NCI-H2227 (cell line): ENCODE measurements around the gene ADAMTS18.
"Not testable (repeated sequence)": the region's sequence is repeated elsewhere in the genome, so short reads cannot be mapped to it uniquely, and the experiment has no call there.

ENCODE experiments used
- DNase-seq: peaks from one replicate; lab custom pipeline; 2025; ENCODE audit not compliant: unreplicated experiment; lab: John Stamatoyannopoulos, UW

ADAMTS18 gene, protein sequence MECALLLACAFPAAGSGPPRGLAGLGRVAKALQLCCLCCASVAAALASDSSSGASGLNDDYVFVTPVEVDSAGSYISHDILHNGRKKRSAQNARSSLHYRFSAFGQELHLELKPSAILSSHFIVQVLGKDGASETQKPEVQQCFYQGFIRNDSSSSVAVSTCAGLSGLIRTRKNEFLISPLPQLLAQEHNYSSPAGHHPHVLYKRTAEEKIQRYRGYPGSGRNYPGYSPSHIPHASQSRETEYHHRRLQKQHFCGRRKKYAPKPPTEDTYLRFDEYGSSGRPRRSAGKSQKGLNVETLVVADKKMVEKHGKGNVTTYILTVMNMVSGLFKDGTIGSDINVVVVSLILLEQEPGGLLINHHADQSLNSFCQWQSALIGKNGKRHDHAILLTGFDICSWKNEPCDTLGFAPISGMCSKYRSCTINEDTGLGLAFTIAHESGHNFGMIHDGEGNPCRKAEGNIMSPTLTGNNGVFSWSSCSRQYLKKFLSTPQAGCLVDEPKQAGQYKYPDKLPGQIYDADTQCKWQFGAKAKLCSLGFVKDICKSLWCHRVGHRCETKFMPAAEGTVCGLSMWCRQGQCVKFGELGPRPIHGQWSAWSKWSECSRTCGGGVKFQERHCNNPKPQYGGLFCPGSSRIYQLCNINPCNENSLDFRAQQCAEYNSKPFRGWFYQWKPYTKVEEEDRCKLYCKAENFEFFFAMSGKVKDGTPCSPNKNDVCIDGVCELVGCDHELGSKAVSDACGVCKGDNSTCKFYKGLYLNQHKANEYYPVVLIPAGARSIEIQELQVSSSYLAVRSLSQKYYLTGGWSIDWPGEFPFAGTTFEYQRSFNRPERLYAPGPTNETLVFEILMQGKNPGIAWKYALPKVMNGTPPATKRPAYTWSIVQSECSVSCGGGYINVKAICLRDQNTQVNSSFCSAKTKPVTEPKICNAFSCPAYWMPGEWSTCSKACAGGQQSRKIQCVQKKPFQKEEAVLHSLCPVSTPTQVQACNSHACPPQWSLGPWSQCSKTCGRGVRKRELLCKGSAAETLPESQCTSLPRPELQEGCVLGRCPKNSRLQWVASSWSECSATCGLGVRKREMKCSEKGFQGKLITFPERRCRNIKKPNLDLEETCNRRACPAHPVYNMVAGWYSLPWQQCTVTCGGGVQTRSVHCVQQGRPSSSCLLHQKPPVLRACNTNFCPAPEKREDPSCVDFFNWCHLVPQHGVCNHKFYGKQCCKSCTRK (N-terminal part only)

DNA sequence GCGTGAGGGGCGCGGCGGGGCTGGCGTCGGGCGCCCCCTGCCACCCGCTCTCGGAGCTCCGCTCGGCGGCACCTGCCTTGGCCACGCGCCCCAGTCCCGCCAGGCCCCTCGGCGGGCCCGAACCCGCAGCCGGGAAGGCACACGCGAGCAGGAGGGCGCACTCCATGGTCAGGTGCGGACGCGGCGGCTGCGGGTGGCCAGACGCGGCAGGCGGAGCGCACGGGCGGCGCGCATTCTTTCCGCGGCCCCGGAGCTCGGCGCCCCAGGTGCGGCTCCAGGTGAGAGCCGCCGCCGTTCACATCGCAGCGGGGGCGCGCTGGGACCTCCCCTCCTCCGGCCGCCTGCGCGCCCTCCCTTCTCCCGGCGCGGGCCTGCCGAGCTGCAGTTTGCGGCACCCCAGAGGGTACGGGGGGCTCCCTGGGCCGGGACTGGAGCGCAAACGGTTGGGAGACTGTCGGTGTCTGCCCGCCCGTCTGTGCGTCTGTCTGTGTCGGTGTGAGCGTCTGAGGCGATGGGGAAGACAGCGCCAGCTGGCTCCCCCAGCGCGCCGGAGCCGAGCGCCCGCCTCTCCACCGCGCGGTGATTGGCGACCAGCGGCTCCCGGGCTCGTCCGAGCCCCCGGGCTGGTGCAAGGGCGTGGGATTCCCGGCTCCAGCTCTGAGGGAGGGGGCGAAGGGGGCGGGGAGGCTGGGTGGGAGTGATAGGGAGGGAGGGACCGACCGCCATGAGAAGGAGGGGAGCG, at the start of gene ADAMTS18:
Gene ADAMTS18 (minus strand): TSS at position 505 of the 742 bp plus-strand sequence. CDS start 339 bp downstream, at position 166.
- peak; percentile 13 for DNase-seq

DNA sequence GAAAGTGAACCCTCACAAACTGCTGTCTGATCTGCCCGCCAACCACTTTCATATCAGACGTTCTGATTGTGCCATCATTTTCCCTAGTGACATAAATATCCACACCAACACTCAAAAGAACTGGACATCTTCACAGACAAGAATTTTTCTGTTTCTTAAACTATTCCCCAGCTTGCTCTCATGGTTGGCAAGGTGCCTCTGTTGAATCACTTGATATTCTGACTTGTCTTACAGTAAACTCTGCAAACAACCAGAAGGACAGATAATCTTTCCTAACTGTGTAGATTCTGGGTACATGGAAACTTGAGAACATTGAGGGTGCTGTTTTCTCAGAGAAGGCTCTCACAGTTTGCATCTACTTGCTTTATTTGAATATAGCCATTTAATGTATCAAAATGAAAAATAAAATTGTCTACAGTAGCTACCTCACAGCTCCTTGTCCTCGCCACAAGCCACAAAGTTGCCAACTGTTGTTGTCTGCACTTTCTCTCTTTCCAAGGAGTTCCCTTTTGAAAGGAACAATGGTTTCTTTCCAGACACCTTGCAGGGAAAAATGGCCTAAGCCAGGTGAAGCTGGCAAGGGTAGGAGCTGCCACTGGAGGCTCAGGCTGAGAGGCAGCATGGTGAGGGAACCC, 46.0 kb upstream of the ADAMTS18 start:
- DNase-seq: no peak

DNA sequence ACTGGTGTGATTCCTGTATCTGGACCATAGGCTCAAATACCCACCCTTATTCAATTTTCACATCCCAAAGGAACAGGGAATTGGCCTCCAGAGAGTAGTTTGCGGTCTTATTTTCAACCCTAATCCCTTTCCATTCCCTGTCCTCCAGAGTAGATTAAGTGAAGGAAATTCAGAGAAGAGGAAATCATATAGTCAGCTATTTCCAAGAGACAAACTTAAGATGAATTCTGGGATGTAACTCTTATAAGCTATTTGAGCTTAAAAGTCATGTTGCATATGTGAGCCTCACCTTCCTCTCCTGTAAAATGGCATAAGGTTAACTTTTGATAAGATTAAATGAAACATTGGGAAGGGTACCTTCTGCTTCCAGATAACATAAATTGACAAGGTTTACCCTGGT, 37.4 kb upstream of the ADAMTS18 start:
- no peak for DNase-seq

DNA sequence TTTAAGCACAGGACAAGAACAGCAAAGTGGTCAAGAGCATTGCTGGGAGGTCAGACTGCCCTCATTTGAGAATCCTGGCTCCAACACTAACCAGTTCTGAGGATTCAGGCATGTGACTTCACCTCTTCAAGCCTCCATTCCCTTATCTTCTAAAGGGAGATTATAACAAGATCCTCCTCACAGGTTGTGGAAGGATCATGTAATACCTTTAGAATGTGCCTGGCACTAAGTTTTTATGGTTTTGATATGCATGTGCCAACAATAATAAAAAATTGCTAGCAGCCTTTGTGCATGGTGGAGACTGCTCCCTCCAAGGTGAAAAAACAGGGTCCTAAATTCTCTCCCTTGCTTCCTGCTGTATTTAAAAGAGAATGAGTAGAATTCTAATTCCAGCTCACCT, 36.0 kb upstream of the ADAMTS18 start:
- no peak for DNase-seq

DNA sequence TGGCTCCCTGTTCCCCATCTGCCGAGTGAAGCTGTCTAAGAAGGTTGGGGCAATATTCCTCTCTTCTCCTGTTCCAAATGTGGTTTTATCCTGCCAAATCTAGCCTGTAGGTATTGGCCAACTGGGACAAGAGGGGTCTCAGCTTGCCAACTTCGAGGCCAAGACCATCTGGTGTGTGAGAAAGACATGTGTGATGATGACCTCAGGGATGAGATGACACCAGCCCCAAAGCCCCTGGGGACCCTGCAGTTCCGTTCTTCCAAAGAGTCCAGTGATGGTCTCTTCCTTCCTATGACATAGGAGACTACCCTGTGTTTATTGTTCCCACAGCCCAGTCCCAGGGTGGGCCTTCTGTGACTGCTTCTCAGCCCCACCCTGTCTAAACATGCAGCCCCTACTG, 34.8 kb upstream of the ADAMTS18 start:
- DNase-seq: no peak

DNA sequence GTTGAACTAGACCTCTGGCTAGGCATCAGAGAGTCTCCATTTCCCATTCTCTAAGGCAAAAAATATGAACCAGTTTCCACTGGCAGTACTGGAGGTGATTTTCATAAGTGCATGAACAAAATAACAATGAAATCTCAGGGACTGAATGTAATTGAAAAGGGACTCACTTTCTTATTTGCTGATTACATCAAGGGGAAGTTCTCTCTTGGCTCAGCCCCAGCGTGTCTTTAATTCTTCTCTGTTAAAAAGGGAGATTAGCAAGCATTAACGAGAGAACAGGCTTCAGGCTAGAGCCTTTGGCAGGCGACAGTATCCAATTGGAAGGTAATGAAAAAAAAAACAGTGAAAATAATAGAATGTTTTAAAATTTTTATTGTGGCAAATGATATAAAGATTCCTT, 34.0 kb upstream of the ADAMTS18 start:
- no peak for DNase-seq

DNA sequence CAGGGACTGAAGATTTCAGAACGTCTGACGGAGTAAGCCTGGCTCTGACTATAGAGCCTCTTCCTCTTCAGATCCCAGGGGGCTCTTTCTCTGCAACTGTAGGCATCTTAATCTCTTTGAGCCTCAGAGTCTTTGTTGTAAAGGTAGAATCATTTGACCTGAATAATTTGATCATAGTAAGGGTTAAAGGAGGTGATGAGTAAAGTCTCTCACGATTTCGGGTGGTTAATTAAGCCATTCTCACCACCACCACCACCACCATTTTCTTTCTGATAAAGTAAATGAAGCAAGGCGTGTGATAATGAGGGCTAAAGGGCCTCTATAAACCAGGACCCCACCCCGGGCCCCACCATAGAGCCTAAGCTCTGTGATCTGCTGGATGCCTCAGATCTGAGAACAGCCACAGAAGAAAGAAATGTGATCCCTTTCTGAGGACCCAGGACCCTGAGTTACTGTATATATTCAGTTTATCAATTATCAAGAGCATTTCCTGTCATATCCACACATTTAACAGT, 33.0 kb upstream of the ADAMTS18 start:
- no peak for DNase-seq

DNA sequence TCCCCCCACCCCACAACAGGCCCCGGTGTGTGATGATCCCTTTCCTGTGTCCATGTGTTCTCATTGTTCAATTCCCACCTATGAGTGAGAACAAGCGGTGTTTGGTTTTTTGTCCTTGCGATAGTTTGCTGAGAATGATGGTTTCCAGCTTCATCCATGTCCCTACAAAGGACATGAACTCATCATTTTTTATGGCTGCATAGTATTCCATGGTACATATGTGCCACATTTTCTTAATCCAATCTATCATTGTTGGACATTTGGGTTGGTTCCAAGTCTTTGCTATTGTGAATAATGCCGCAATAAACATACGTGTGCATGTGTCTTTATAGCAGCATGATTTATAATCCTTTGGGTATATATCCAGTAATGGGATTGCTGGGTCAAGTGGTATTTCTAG, 28.8 kb upstream of the ADAMTS18 start:
- DNase-seq: not testable (repeated sequence)

DNA sequence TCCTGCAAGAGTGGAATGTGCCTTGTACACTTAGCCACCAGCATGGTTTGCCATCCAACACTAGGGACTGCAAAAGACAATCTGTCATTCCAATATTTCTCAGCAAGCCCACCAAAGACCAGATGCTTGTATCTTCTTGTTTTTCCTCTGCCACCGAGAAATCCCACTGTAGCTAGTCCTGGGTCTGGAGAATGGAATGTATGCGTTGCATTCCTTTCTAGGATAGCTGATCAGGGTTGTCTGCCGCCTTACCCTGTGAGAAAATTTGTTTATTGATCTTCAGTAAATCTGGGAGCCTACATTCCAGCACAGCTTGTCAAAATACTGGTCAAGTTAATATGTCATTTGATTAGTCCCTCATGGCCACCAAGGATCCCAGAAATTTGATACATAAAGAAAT, 28.1 kb upstream of the ADAMTS18 start:
- no peak for DNase-seq

DNA sequence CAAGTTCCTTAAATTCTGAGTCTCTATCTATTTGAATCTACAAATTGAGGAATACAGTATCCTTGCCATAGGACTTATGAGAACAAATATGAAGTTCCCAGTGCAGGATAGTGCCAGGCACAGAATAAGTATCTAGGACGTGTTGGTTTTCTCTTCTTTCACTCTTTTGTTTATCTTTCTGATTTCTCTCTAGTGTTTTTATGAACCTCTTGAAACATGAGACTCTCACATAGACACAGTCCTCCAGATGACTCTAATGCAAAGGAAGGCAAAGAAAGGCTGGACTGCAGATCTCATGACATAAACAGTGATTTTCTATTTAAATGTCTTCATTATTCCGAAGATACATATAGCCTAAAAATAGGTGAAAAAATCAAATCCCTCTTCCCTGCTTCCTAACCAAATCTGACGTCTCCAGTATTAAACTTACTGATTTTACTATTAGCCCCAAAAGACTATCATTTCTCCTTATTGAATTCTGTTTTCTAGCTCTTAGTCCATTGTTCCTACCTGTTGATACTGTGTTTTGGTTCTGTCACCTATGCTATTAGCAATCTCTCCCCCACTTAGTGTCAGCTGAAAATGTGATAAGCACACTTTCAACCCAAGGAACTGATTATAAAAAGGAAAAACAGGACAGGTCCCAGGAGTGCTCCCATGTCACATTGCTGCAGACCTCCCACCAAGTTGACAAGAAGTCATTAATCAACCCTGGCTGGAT, 24.9 kb upstream of the ADAMTS18 start:
- no peak for DNase-seq

DNA sequence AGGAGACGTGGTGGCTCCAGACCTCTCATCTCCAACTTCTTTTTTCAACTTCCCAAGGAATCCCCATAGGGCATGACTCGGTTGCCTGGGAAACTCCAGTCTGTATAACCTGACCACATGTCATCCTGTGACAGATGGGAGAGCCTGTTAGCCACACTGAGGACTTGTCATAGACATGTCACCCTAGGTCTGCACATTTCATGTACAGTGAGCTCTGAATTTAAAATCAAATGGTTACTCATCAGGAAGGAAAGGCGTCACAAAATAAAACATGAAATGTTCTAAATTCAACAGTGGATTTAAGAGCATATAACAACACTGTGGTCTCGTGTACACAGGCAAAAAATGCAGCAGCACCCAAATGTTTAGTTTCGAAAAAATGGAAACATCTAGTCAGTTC, 22.2 kb upstream of the ADAMTS18 start:
- DNase-seq: no peak

DNA sequence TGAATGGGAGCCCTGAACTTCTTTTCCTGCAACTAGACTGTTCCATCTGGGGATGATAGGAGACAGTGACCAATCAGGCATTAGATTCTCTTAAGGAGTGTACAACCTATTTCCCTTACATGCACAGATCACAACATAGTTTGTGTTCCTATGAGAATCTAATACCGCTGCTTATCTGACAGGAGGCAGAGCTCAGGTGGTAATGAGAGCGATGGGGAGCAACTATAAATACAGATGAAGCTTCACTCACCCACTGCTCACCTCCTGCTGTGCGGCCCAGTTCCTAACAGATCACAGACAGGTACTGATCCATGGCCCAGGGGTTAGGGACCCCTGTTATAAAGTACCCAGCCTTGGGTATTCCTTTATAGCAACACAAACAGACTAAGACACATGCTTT, 17.4 kb upstream of the ADAMTS18 start:
- DNase-seq: no peak

DNA sequence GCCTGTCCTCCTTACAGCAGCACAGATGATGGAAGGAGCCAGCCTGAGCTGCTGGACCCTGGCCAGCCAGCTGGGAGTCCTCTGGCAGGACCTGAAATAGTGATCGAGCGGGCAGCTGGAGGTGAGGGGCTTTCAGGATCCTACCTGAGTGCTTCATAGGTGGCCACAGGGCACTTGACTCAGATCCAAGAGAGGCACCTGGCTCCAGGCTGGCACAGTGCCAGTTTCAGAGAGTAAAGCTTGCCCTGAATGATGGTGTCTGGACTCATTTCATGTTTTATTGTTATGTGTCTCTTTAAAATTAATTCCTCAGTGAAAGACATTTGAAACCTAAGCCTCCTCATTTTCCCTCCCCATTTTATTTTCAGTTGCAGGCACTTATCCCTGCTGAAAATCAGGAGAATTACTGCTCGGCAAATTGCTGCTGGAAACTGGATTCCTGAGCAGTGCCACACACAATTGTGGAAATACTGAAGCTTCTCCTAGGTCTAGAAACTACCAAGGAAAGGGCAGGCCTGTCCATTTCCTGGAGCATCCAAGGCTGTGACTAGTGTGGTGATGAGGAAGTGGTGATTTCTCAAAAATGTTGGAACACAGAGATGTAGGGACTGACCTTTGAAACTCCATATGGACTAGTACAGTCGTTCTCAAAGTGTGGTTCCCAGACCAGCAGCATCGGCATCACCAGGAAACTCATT, 16.1 kb upstream of the ADAMTS18 start:
- DNase-seq: peak; percentile 76

DNA sequence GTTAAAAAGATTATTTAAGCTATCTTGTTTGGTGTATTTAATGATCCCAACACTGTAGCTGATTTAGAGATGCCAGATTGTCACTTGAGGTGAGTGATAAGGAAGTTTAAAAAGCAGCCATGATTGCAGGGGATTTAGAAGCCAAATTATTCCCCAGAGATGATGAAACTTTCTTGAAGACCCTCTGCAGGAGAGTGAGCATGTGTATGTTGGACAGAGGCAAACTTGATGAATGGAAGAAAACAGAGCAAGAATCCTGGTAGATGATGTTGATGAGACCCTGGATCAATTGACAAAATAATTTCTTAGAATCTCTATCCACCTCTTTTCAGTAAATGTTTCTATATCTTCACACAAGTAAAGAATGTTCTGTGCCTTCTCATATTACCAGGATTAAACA, 14.4 kb upstream of the ADAMTS18 start:
- DNase-seq: no peak

DNA sequence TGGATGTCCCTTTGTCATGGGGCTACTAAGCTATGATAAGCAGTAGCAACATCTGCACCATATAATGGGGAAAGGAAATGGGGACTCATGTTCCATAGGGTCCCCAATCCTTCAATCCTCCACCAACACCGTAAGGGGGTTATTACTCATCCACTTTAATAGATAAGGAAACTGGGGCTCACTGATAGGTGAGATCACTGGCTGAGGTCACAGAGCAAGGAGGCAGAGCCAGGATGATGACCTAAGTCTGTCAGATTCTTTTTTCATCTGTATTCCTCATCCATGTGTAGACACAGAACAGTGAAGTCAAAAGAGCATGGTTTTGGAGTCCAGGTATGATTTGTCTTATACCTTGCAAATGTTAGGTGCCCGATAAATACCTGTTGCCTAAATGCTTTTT, 10.5 kb upstream of the ADAMTS18 start:
- DNase-seq: no peak

DNA sequence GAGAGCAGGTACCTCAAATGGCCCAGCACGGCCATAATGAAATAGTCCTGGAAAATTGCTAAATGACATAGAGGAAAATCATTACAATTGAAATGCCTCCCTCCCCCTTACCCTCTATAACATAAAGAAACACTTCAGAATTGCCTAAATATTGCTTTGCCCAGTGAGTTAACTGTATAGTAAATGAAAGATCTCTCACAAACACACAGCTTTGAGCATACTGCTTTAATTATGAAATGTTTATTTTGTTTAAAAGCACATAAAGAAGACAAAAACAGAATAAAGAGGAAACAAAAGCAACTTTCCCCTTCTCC, 9.3 kb upstream of the ADAMTS18 start:
- DNase-seq: no peak

DNA sequence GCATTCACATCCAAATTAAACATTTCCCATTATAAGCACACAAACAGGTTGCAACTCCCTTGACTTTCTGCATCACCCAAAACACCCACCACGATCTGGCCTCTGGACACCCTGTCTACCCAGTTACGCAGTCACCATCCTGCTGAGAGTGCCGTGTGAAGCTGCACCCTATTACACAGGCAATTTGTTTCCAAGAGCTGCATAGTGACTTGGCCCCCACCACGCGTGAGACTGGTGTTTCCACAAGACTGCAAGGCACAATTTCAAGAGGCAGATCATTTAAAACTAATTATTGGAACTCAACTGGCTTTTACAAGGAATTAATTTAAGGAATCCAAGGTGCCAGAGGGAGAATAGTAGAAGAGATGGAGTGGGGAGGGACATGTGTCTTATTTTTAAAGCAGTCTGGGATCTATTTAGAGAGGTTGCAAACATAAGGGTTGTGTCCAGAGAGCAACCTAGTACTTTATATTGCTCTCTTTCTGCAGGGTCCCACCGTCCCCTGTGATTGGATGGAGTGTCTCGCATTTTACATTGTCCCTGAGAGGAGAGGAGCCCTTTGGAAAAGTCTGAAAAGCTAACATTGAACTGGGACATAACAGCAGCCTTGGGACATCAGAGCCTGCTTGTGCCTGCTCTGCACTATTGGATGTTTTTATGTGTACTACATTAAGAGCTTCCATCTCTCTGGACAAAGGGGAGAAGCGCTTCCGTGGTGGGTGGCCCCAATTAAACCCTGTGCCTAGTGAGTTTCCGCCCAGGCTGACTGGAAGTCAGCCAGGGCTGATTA, 8.7 kb upstream of the ADAMTS18 start:
- peak; percentile 48 for DNase-seq

DNA sequence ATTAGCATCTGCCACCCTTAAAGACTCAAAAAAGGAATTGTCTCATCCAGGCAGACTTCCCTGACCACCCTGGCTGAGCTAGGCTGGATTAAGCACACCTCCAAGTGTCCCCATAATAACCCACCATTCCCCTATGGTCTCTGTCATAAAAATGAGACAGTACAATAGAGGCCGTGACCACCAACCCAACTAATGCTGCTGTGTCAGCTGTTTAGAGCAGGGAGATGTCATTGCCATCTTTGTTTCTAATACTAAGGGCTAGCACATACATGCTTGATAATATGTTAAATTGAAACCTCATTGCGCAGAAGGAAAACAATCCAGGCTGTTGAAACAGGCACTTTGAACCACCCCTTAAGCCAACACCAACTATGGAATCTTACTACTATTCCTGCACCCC, 7.2 kb upstream of the ADAMTS18 start:
- no peak for DNase-seq
